Activated B cell treated with CpG ODN at 0.5 μM for 24 hours (primary cell): ENCODE data around the gene IL34. TPM values are rescaled to one million over a fixed set of nuclear protein-coding genes. Genes with fewer than 3 reads are reported as not detected.
"Not testable (repeated sequence)": the region's sequence is repeated elsewhere in the genome, so short reads cannot be mapped to it uniquely, and the experiment has no call there.

Experiments
- ATAC-seq: fragments of 200-7000 bp; cut with Tn5 transposase; one replicate; pipeline ENCODE4 v1.10.0; 2021; ENCODE audit warnings: low read depth, mild to moderate bottlenecking, moderate library complexity
- CTCF ChIA-PET: fragments of 350-600 bp; sonication (Branson Sonifier 250); formaldehyde crosslinking; loops from one replicate; lab custom pipeline; 2021; ENCODE audit warnings: antibody characterized with exemption; lab: Charles Lee
- POLR2A ChIA-PET: fragments of 350-600 bp; sonication (Branson Sonifier 250); formaldehyde crosslinking; loops from one replicate; lab custom pipeline; 2021; ENCODE audit warnings: antibody characterized with exemption; lab: Charles Lee
- DNase-seq: peaks from one replicate; pipeline ENCODE4 v3.0.0; 2022
- H3K27ac Mint-ChIP-seq: one replicate; pipeline ENCODE4 v1.8.0; 2020; ENCODE audit warnings: mixed read lengths
- H3K27me3 Mint-ChIP-seq: one replicate; pipeline ENCODE4 v1.8.0; 2021; ENCODE audit warnings: mixed read lengths
- H3K36me3 Mint-ChIP-seq: one replicate; pipeline ENCODE4 v1.8.0; 2021; ENCODE audit warnings: low read depth, mixed read lengths
- H3K4me1 Mint-ChIP-seq: one replicate; pipeline ENCODE4 v1.8.0; 2021; ENCODE audit warnings: mixed read lengths
- H3K4me3 Mint-ChIP-seq: one replicate; pipeline ENCODE4 v1.8.0; 2020; ENCODE audit warnings: mild to moderate bottlenecking, mixed read lengths
- H3K9me3 Mint-ChIP-seq: one replicate; pipeline ENCODE4 v1.8.0; 2020; ENCODE audit warnings: mixed read lengths
- CTCF ChIP-seq: fragments of 200-600 bp; IDR thresholded peaks from one replicate; pipeline ENCODE4 v1.8.0; 2022; ENCODE audit warnings: antibody characterized with exemption, mild to moderate bottlenecking
- intact Hi-C: fragments of 100-400 bp; cut with micrococcal nuclease; formaldehyde crosslinking; loops from one replicate; pipeline ENCODE4 v1.15.1; 2024
- total RNA-seq: library from RNA; stranded (reverse); gene quantifications from 2 replicates; pipeline ENCODE4 v1.2.3, GENCODE V29; 2022

IL34 gene
- total RNA-seq, 1 donor from 2014 or later = 0.71 TPM

DNA sequence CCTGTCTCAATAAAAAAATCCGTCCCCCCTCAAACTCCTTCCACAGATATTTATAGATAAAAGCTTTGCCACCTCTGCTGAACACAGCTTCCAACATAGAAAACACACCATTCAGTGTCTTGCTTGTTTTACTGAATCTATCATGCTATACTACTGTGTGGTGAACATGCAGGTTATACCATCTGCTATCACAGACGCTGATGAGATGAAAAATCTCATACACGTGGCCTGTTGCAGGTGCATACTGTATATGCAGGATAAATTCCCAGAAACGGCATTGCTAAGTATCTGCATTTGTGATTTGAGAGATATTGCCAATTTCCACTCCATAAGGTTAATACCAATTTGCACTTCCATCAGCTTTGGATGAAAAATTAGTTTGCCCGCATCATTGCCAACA is 30.4 kb upstream of the IL34 start:
- no peaks in the 10 kb centered on the region for H3K9me3 Mint-ChIP-seq
- peaks cover 6% of the 10 kb centered on the region for H3K27me3 Mint-ChIP-seq
- no peaks in the 10 kb centered on the region for H3K36me3 Mint-ChIP-seq
- ChIA-PET POLR2A (no interaction called here), CTCF (no interaction called here)
- TF ChIP-seq CTCF = no peak
- DNase-seq = no peak
- H3K4me3 Mint-ChIP-seq = no peak overlapping the region
- H3K4me1 Mint-ChIP-seq = no peaks in the 10 kb centered on the region
- ATAC-seq = no peak
- intact Hi-C loops = no loop called here
- H3K27ac Mint-ChIP-seq = no peak overlapping the region

DNA sequence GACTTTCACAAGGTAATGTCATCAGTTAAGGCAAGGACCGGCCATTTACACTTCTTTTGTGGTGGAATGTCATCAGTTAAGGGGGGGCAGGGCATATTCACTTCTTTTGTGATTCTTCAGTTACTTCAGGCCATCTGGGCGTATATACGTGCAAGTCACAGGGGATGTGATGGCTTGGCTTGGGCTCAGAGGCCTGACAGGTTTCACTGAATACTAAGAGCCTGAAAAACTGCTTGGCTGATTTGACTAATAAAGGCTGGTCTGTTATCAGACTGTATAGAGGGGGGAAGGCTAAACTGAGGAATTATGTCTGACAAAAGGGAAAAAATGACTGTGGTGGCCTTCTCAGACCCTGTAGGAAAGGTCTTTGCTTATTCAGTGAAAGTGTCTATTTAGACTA is 24.5 kb upstream of the IL34 start:
- H3K4me1 Mint-ChIP-seq, H3K9me3 Mint-ChIP-seq, POLR2A ChIA-PET, H3K36me3 Mint-ChIP-seq, CTCF ChIA-PET, H3K27me3 Mint-ChIP-seq, intact Hi-C loops, H3K4me3 Mint-ChIP-seq, DNase-seq, H3K27ac Mint-ChIP-seq, ATAC-seq: not testable (repeated sequence)

- no peak overlapping the region for H3K27ac Mint-ChIP-seq
- TF ChIP-seq CTCF = no peak
- DNase-seq = no peak
- no peaks in the 10 kb centered on the region for H3K36me3 Mint-ChIP-seq
- peaks cover 10% of the 10 kb centered on the region for H3K27me3 Mint-ChIP-seq
- no peak for ATAC-seq
- ChIA-PET CTCF (no interaction called here), POLR2A (no interaction called here)
- H3K4me1 Mint-ChIP-seq = no peaks in the 10 kb centered on the region
- intact Hi-C loops = no loop called here
- H3K9me3 Mint-ChIP-seq = peaks cover 4% of the 10 kb centered on the region
- no peak overlapping the region for H3K4me3 Mint-ChIP-seq
Measured at GRCh38 chr16:70627696-70628095, 18.7 kb upstream of the IL34 start.

DNA sequence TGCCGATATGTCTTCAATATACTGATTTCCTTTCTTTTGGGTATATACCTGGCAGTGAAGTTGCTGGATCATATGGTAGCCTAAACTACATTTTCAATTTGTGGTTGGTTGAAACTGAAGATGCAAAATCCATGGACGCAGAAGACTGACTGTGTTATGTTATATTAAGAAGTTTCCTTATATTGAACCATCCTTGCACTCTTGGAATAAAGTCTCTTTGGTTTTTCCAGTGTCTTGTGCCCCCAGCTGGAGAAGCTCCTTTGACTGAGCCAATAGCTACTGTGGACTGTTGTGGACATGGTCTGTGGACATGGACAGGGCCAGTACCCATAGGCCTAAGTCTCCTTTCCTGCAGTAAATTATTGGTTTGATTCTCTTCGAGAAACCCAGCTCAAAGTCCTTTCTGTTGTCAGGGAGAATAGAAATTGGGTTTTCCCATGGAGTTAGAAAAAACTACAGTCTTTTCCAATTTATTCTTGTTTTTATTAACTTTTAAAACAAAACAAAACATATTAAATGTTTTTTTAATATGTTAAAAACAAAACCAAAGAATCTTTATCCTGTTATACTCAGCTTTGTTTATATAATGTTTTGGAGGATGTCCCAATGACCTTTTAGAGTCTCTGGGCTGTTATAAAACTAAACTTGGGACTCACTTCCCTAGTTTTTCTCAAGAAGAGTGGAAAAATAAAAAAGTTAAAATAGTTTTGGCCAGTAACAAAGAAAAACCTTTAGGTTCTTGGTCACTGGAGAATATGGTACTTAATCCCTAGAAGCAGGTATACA is 15.2 kb upstream of the IL34 start:
- peaks cover 8% of the 10 kb centered on the region for H3K27me3 Mint-ChIP-seq
- no peak overlapping the region for H3K4me3 Mint-ChIP-seq
- peaks cover 4% of the 10 kb centered on the region for H3K9me3 Mint-ChIP-seq
- CTCF ChIA-PET = no interaction called here
- intact Hi-C loops = no loop called here
- H3K27ac Mint-ChIP-seq = no peak overlapping the region
- ATAC-seq = no peak
- TF ChIP-seq CTCF = no peak
- H3K4me1 Mint-ChIP-seq = no peaks in the 10 kb centered on the region
- H3K36me3 Mint-ChIP-seq = no peaks in the 10 kb centered on the region
- POLR2A ChIA-PET = interaction anchor here (0.6 kb wide), 1 partner anchor 17 kb away, joined by 4 read pairs; no protein-coding TSS in a partner anchor
- DNase-seq = no peak

GRCh38 chr16:70632273-70632672 is 14.1 kb upstream of the IL34 start:
- ChIA-PET POLR2A (no interaction called here), CTCF (no interaction called here)
- Mint-ChIP-seq H3K4me3 (no peak overlapping the region), H3K9me3 (peaks cover 4% of the 10 kb centered on the region), H3K36me3 (no peaks in the 10 kb centered on the region), H3K4me1 (no peaks in the 10 kb centered on the region), H3K27me3 (peaks cover 8% of the 10 kb centered on the region), H3K27ac (no peak overlapping the region)
- TF ChIP-seq CTCF = no peak
- intact Hi-C loops = no loop called here
- DNase-seq = no peak
- ATAC-seq = no peak

DNA sequence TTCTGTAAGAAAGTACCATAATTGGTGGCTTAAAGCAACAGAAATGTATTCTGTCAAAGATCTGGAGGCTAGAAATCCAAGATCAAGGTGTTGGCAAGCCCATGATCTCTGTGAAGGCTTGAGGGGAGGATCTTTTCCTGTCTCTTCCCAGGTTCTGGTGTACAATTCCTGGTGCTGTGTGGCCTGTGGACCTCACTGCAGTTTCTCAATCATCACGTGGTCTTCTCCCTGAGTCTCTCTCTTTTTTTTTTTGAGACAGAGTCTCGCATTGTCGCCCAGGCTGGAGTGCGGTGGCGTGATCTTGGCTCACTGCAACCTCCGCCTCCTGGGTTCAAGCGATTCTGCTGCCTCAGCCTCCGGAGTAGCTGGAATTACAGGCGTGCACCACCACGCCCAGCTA is 12.7 kb upstream of the IL34 start:
- intact Hi-C loops, H3K36me3 Mint-ChIP-seq, H3K4me3 Mint-ChIP-seq, ATAC-seq, H3K27ac Mint-ChIP-seq, POLR2A ChIA-PET, CTCF ChIA-PET, H3K9me3 Mint-ChIP-seq, H3K27me3 Mint-ChIP-seq, H3K4me1 Mint-ChIP-seq, DNase-seq: not testable (repeated sequence)
